ENCODE results near the gene TEDC2. TPM values are rescaled to one million over a fixed set of nuclear protein-coding genes. Genes with fewer than 3 reads are reported as not detected.

The TEDC2 gene
- total RNA-seq, 1 donor from 2014 or later: 32.2 TPM

DNA sequence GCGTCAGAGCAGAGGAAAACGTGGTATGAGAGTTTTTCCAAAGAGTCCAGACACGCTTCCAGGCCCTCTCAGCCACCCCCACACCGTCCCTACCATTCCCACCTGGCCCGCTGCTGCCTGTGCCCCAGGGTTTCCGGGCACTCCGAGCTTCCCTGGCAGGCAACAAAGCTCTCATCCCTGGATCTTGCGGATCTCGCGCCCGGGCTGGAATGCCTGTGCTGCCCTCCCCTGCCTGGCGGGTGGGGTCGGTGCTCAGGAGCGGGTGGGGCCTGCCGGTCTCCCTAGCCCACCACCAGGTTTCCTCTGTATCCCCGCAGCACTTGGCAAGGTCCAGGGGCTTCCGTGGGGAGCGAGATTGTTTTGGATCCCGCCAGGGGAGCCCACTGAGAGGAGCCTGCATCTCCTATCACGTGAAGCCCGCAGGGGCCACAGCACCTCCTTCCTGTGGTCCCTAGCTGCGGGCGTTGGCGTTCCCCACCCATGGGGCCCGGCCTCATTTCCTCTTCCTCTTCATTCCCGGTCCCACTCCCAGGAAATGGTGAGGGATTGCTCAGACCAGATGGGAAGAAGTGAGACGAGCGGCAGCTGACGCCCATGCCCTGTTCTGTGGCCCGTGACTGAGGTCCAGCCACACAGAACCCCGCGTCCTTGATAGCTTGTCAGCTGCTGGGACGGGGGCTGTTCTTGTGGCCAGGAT is 26.1 kb downstream of the TEDC2 start:
- Mint-ChIP-seq H3K9me3 (ENCODE audit: low read depth) (no peaks in the 10 kb centered on the region), H3K36me3 (ENCODE audit: insufficient read depth) (no peaks in the 10 kb centered on the region), H3K27ac (no peak overlapping the region), H3K27me3 (no peaks in the 10 kb centered on the region), H3K4me1 (ENCODE audit: low read depth) (peaks cover 7% of the 10 kb centered on the region), H3K4me3 (ENCODE audit: low read depth) (no peak overlapping the region)
- DNase-seq (ENCODE audit: low spot score, unreplicated experiment): no peak
- TF ChIP-seq, protein P1, sequence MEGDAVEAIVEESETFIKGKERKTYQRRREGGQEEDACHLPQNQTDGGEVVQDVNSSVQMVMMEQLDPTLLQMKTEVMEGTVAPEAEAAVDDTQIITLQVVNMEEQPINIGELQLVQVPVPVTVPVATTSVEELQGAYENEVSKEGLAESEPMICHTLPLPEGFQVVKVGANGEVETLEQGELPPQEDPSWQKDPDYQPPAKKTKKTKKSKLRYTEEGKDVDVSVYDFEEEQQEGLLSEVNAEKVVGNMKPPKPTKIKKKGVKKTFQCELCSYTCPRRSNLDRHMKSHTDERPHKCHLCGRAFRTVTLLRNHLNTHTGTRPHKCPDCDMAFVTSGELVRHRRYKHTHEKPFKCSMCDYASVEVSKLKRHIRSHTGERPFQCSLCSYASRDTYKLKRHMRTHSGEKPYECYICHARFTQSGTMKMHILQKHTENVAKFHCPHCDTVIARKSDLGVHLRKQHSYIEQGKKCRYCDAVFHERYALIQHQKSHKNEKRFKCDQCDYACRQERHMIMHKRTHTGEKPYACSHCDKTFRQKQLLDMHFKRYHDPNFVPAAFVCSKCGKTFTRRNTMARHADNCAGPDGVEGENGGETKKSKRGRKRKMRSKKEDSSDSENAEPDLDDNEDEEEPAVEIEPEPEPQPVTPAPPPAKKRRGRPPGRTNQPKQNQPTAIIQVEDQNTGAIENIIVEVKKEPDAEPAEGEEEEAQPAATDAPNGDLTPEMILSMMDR (IDR thresholded peaks at IDR 0.05; ENCODE audit: unreplicated experiment): no peak

DNA sequence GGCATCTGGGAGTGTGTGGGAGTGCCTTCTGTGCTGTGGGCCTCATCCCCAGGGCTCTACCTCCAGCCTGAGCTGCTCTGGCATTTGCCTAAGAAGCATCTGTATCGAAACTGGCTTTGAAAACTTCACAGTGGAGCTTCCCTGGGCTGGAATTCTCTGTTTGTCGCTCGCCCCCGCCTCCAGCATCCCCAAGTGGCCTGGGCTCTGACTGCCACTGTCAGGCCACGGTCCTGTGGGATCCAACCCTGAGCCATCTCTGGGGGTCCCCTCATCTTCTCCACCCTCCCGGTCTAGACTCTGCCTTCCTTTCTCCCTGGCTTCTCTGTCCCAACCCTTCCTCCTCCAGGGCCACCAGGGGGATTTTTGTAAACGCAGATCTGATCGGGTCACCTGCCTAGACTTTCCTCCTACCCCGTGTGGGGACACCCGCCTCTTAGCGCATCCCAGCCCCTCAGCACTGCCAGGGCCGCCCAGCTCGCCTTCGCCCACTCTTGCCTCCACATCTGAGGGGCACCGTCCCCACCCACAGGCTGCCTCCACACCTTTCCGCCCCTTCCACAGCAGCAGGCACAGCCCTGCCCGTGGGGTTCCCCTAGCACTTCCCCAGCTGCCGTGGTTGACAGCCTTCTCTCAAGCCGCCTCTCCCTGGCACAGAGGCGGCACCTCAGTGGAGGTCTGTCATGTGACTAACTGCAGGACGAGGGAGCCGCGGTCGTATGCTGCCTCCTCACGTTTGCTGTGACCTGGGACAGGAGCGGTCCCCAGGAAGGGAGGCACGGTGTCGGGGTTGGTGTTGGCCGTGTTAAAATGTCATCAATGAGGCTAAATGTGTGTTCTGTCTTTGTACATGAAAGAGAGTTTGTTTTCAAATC is 27.0 kb downstream of the TEDC2 start:
- TF ChIP-seq, protein P1 (IDR thresholded peaks at IDR 0.05; ENCODE audit: unreplicated experiment): no peak
- peaks cover 7% of the 10 kb centered on the region for H3K4me1 Mint-ChIP-seq (ENCODE audit: low read depth)
- no peaks in the 10 kb centered on the region for H3K27me3 Mint-ChIP-seq
- no peak overlapping the region for H3K27ac Mint-ChIP-seq
- no peak overlapping the region for H3K4me3 Mint-ChIP-seq (ENCODE audit: low read depth)
- no peaks in the 10 kb centered on the region for H3K9me3 Mint-ChIP-seq (ENCODE audit: low read depth)
- no peak for DNase-seq (ENCODE audit: low spot score, unreplicated experiment)
- no peaks in the 10 kb centered on the region for H3K36me3 Mint-ChIP-seq (ENCODE audit: insufficient read depth)

DNA sequence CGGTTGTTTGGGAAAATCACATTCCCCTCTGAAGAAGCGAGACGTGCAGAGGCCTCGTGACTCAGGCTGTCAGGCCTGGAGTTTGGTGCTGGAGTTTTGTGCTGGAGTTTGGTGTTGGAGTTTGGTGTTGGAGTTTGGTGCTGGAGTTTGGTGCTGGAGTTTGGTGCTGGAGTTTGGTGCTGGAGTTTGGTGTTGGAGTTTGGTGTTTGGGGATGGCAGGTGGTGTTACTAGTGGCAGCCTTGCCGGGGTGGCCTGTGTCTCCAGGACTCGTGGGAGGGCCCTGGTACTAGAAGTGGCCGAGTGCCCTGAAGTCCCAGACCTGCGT is 27.6 kb downstream of the TEDC2 start:
- no peak for DNase-seq (ENCODE audit: low spot score, unreplicated experiment)
- no peak overlapping the region for H3K4me3 Mint-ChIP-seq (ENCODE audit: low read depth)
- no peaks in the 10 kb centered on the region for H3K36me3 Mint-ChIP-seq (ENCODE audit: insufficient read depth)
- TF ChIP-seq, protein P1 (IDR thresholded peaks at IDR 0.05; ENCODE audit: unreplicated experiment): no peak
- no peaks in the 10 kb centered on the region for H3K9me3 Mint-ChIP-seq (ENCODE audit: low read depth)
- H3K4me1 Mint-ChIP-seq (ENCODE audit: low read depth): peaks cover 9% of the 10 kb centered on the region
- H3K27ac Mint-ChIP-seq: no peak overlapping the region
- no peaks in the 10 kb centered on the region for H3K27me3 Mint-ChIP-seq

DNA sequence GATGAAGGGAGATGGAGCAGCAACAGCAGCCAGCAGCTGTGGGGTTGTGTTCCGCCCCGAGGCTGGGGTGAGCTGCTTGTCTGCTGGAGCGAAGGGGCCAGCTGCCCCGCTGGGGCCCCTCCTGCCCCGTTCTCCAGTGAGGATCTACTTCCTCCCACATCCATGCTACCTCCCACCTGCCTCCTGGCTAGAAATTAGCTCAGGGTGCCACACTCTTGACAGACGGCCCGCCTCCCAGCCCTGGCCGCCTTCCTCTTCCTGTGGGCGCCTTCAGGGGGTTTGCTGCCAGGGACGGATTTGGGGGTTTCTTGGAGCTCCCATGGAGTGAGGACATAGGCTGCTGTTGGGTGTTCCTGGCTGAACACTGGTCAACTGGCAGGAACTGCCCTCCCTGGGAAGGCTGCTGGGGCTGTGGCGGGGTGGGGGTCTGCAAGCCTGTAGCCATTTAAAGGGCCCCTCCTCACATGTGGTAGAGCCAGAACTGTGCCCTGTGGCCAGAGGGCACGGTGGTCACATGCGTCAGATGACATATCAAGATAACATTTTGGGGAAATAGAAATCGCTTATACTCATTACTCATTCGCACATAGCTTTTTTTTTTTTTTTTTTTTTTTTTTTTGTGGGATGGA is 28.1 kb downstream of the TEDC2 start:
- no peaks in the 10 kb centered on the region for H3K9me3 Mint-ChIP-seq (ENCODE audit: low read depth)
- DNase-seq (ENCODE audit: low spot score, unreplicated experiment): no peak
- TF ChIP-seq, protein P1 (IDR thresholded peaks at IDR 0.05; ENCODE audit: unreplicated experiment): no peak

DNA sequence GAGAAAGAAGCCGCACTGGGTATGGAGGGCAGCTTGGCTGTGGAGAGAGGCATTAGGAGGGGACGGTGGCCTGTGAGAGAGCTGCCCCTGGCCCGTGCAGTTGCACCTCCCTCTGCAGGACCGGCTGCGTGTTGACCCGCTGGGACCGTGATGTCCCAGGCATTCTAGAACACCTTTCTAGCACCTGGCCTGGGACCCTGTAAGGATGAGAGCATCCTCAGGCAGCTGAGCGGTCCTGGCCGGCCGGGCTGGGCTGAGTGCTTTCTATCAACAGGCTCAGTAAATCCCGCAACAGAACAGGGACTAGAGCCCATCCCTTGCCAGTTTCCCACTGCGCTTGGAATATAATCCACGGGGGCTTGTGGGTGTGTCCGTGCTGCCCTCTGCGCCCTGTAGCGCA is 29.7 kb downstream of the TEDC2 start:
- Mint-ChIP-seq H3K27me3 (no peaks in the 10 kb centered on the region), H3K36me3 (ENCODE audit: insufficient read depth) (no peaks in the 10 kb centered on the region), H3K4me1 (ENCODE audit: low read depth) (peaks cover 8% of the 10 kb centered on the region), H3K4me3 (ENCODE audit: low read depth) (no peak overlapping the region), H3K9me3 (ENCODE audit: low read depth) (no peaks in the 10 kb centered on the region), H3K27ac (no peak overlapping the region)
- TF ChIP-seq, protein P1 (IDR thresholded peaks at IDR 0.05; ENCODE audit: unreplicated experiment): no peak
- DNase-seq (ENCODE audit: low spot score, unreplicated experiment): no peak

More for the DNA sequence above, 28.1 kb downstream of the TEDC2 start:
- H3K36me3 Mint-ChIP-seq (ENCODE audit: insufficient read depth): no peaks in the 10 kb centered on the region
- no peak overlapping the region for H3K4me3 Mint-ChIP-seq (ENCODE audit: low read depth)
- peaks cover 9% of the 10 kb centered on the region for H3K4me1 Mint-ChIP-seq (ENCODE audit: low read depth)
- no peaks in the 10 kb centered on the region for H3K27me3 Mint-ChIP-seq
- H3K27ac Mint-ChIP-seq: no peak overlapping the region
